HEK293T (cell line): ENCODE measurements around the gene LRCH4.

ENCODE experiments used
- ARNT ChIP-seq: fragments of 450-650 bp; IDR thresholded peaks from 2 replicates; pipeline ENCODE4 v1.6.1; 2017; ENCODE audit warnings: mild to moderate bottlenecking
- BHLHE40 ChIP-seq: fragments of 450-650 bp; IDR thresholded peaks from 2 replicates; pipeline ENCODE4 v1.6.1; 2016; ENCODE audit warnings: mild to moderate bottlenecking, moderate library complexity, borderline replicate concordance
- ELF4 ChIP-seq: fragments of 450-650 bp; IDR thresholded peaks from 2 replicates; pipeline ENCODE4 v1.6.1; 2017; ENCODE audit warnings: antibody characterized with exemption
- HDGF ChIP-seq: fragments of 450-650 bp; IDR thresholded peaks from 2 replicates; pipeline ENCODE4 v1.6.1; 2017; ENCODE audit warnings: antibody characterized with exemption, borderline replicate concordance
- PKNOX1 ChIP-seq: fragments of 450-650 bp; IDR thresholded peaks from 2 replicates; pipeline ENCODE4 v1.6.1; 2016
- SUZ12 ChIP-seq: fragments of 450-650 bp; IDR thresholded peaks from 2 replicates; pipeline ENCODE4 v1.6.1; 2016; ENCODE audit warnings: mild to moderate bottlenecking

- TF ChIP-seq ARNT (no peak), ELF4 (no peak), BHLHE40 (no peak), SUZ12 (no peak), HDGF (no peak), PKNOX1 (no peak)
These were observed 2.5 kb upstream of the LRCH4 start for GRCh38 chr7:100588438-100588837.
